Activated CD8-positive, alpha-beta T cell treated with anti-CD3 and anti-CD28 coated beads for 36 hours (primary cell): ENCODE results near the gene TRMT2A. TPM values are rescaled to one million over a fixed set of nuclear protein-coding genes. Genes with fewer than 3 reads are reported as not detected.

Experiments used
- ATAC-seq: fragments of 200-7000 bp; cut with Tn5 transposase; one replicate; pipeline ENCODE4 v1.10.0; 2021; ENCODE audit warnings: mild to moderate bottlenecking, moderate library complexity
- CTCF ChIA-PET: fragments of 350-600 bp; sonication (Branson Sonifier 250); formaldehyde crosslinking; loops from one replicate; lab custom pipeline; 2021; ENCODE audit warnings: antibody characterized with exemption; lab: Charles Lee
- POLR2A ChIA-PET: fragments of 350-600 bp; sonication (Branson Sonifier 250); formaldehyde crosslinking; loops from one replicate; lab custom pipeline; 2021; ENCODE audit warnings: antibody characterized with exemption; lab: Charles Lee
- DNase-seq: peaks from one replicate; pipeline ENCODE4 v3.0.0-alpha.2; 2020
- H3K27ac Mint-ChIP-seq: one replicate; pipeline ENCODE4 v1.8.0; 2021; ENCODE audit warnings: mild to moderate bottlenecking, mixed read lengths
- H3K27me3 Mint-ChIP-seq: one replicate; pipeline ENCODE4 v1.8.0; 2021; ENCODE audit warnings: mixed read lengths
- H3K36me3 Mint-ChIP-seq: one replicate; pipeline ENCODE4 v1.8.0; 2021; ENCODE audit warnings: low read depth, mixed read lengths
- H3K4me1 Mint-ChIP-seq: one replicate; pipeline ENCODE4 v1.8.0; 2021; ENCODE audit warnings: low read depth, mixed read lengths
- H3K4me3 Mint-ChIP-seq: one replicate; pipeline ENCODE4 v1.8.0; 2021; ENCODE audit warnings: mild to moderate bottlenecking, moderate library complexity, mixed read lengths
- H3K9me3 Mint-ChIP-seq: one replicate; pipeline ENCODE4 v1.8.0; 2021; ENCODE audit warnings: mixed read lengths
- intact Hi-C: fragments of 100-400 bp; cut with micrococcal nuclease; formaldehyde crosslinking; loops from one replicate; pipeline ENCODE4 v1.10.0; 2022
- total RNA-seq, 2 experiments: library from RNA; stranded (reverse); gene quantifications; one replicate each; pipeline ENCODE4 v1.2.3, GENCODE V29; 2021
- TF ChIP-seq, protein P1 (sequence below): fragments of 200-600 bp; IDR thresholded peaks from one replicate; pipeline ENCODE4 v1.8.0; 2022; ENCODE audit warnings: antibody characterized with exemption, mild to moderate bottlenecking

Gene TRMT2A
- total RNA-seq, 2 experiments from 2014 or later: 101 to 105 TPM

- ChIA-PET POLR2A (interaction anchor here (1.0 to 2.0 kb wide), 3 partner anchors 8 to 16 kb away, joined by 3 to 6 read pairs (median 3); no protein-coding TSS in a partner anchor), CTCF (interaction anchor here (1.1 kb wide), 1 partner anchor 73 kb away, joined by 3 read pairs; no protein-coding TSS in a partner anchor)
- Mint-ChIP-seq H3K4me1 (peaks cover 24% of the 10 kb centered on the region), H3K36me3 (peaks cover 37% of the 10 kb centered on the region), H3K27me3 (no peaks in the 10 kb centered on the region), H3K27ac (no peak overlapping the region), H3K4me3 (no peak overlapping the region), H3K9me3 (no peaks in the 10 kb centered on the region)
- TF ChIP-seq, protein P1, sequence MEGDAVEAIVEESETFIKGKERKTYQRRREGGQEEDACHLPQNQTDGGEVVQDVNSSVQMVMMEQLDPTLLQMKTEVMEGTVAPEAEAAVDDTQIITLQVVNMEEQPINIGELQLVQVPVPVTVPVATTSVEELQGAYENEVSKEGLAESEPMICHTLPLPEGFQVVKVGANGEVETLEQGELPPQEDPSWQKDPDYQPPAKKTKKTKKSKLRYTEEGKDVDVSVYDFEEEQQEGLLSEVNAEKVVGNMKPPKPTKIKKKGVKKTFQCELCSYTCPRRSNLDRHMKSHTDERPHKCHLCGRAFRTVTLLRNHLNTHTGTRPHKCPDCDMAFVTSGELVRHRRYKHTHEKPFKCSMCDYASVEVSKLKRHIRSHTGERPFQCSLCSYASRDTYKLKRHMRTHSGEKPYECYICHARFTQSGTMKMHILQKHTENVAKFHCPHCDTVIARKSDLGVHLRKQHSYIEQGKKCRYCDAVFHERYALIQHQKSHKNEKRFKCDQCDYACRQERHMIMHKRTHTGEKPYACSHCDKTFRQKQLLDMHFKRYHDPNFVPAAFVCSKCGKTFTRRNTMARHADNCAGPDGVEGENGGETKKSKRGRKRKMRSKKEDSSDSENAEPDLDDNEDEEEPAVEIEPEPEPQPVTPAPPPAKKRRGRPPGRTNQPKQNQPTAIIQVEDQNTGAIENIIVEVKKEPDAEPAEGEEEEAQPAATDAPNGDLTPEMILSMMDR: no peak
- intact Hi-C loops: no loop called here
- no peak for DNase-seq
- ATAC-seq: no peak
Observed at GRCh38 chr22:20106849-20107237, 10.2 kb downstream of the TRMT2A start.

GRCh38 chr22:20106205-20106848, 10.7 kb downstream of the TRMT2A start:
- Mint-ChIP-seq H3K27ac (peak overlapping the region; percentile 20), H3K27me3 (no peaks in the 10 kb centered on the region), H3K4me1 (peaks cover 24% of the 10 kb centered on the region), H3K9me3 (no peaks in the 10 kb centered on the region), H3K4me3 (no peak overlapping the region), H3K36me3 (peaks cover 41% of the 10 kb centered on the region)
- ChIA-PET POLR2A (interaction anchor here (1.0 to 2.7 kb wide), 4 partner anchors 9 to 16 kb away, joined by 3 to 20 read pairs (median 4); partner anchors contain the start of genes RANBP1 and TRMT2A), CTCF (interaction anchor here (1.0 to 1.8 kb wide), 3 partner anchors 11 to 72 kb away, joined by 3 to 4 read pairs (median 3); partner anchors contain the start of gene TRMT2A)
- DNase-seq (no peak), ATAC-seq (no peak)
- TF ChIP-seq, protein P1: no peak
- intact Hi-C loops: no loop called here

GRCh38 chr22:20105456-20106204, 11.4 kb downstream of the TRMT2A start:
- POLR2A ChIA-PET: interaction anchor here (1.0 to 2.7 kb wide), 5 partner anchors 8 to 17 kb away, joined by 3 to 20 read pairs (median 4); partner anchors contain the start of genes RANBP1 and TRMT2A

GRCh38 chr22:20102203-20102780, 14.7 kb downstream of the TRMT2A start:
- DNase-seq: no peak
- Mint-ChIP-seq H3K36me3 (peaks cover 65% of the 10 kb centered on the region), H3K27me3 (no peaks in the 10 kb centered on the region), H3K27ac (peak overlapping the region; percentile 61), H3K9me3 (no peaks in the 10 kb centered on the region), H3K4me1 (peaks cover 53% of the 10 kb centered on the region), H3K4me3 (no peak overlapping the region)
- intact Hi-C loops: no loop called here
- ChIA-PET CTCF (interaction anchor here (3.9 kb wide), 1 partner anchor 9 kb away, joined by 43 read pairs; no protein-coding TSS in a partner anchor), POLR2A (interaction anchor here (1.3 to 4.0 kb wide), 5 partner anchors 10 to 23 kb away, joined by 4 to 36 read pairs (median 7); partner anchors contain the start of genes DGCR8, RANBP1 and TRMT2A)
- no peak for ATAC-seq
- TF ChIP-seq, protein P1: peak; percentile 24

More at GRCh38 chr22:20105456-20106204, 11.4 kb downstream of the TRMT2A start:
- Mint-ChIP-seq H3K9me3 (no peaks in the 10 kb centered on the region), H3K27me3 (no peaks in the 10 kb centered on the region), H3K36me3 (peaks cover 40% of the 10 kb centered on the region), H3K27ac (peak overlapping the region; percentile 63), H3K4me3 (no peak overlapping the region), H3K4me1 (peaks cover 24% of the 10 kb centered on the region)
- TF ChIP-seq, protein P1: no peak
- ATAC-seq (no peak), DNase-seq (no peak)
- intact Hi-C loops: no loop called here
- CTCF ChIA-PET: interaction anchor here (1.0 to 1.8 kb wide), 2 partner anchors 12 to 24 kb away, joined by 3 to 4 read pairs; partner anchors contain the start of gene TRMT2A
